GM12801 (cell line): ENCODE measurements around the gene ABR.

Experiments used
- TF ChIP-seq, protein P1 (sequence below): IDR thresholded peaks from one replicate; pipeline ENCODE4 v1.5.1; 2011; ENCODE audit warnings: control low read depth; ENCODE audit not compliant: insufficient read length; ENCODE audit errors: extremely low read depth

Gene ABR

DNA sequence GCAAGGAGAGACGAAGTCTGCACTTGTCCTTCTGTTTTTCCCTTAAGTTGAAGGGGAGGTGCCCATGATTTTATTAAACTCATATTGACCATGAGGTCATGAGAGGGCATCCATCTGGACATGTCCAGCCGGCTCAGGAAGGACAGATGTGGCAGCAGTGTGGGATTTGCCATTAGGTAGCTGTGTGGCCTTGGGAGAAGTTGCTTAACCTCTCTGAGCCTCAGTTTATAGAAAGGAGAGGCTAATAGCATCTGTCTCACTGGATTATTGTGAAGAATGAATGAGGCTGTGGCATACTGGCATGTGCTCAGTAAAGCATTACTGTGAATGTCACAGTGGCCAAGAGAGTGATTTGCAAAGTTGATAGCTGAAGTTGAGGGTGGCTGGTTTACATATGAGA lies 181.7 kb downstream of the ABR start:
- TF ChIP-seq, protein P1, sequence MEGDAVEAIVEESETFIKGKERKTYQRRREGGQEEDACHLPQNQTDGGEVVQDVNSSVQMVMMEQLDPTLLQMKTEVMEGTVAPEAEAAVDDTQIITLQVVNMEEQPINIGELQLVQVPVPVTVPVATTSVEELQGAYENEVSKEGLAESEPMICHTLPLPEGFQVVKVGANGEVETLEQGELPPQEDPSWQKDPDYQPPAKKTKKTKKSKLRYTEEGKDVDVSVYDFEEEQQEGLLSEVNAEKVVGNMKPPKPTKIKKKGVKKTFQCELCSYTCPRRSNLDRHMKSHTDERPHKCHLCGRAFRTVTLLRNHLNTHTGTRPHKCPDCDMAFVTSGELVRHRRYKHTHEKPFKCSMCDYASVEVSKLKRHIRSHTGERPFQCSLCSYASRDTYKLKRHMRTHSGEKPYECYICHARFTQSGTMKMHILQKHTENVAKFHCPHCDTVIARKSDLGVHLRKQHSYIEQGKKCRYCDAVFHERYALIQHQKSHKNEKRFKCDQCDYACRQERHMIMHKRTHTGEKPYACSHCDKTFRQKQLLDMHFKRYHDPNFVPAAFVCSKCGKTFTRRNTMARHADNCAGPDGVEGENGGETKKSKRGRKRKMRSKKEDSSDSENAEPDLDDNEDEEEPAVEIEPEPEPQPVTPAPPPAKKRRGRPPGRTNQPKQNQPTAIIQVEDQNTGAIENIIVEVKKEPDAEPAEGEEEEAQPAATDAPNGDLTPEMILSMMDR, result no peak

- TF ChIP-seq, protein P1, result no peak
These were observed 183.0 kb downstream of the ABR start, which contains the start of gene TIMM22 for GRCh38 chr17:996554-997344. TIMM22 (plus strand) TSS chr17:997129; CDS start chr17:997143, 14 bp downstream.

DNA sequence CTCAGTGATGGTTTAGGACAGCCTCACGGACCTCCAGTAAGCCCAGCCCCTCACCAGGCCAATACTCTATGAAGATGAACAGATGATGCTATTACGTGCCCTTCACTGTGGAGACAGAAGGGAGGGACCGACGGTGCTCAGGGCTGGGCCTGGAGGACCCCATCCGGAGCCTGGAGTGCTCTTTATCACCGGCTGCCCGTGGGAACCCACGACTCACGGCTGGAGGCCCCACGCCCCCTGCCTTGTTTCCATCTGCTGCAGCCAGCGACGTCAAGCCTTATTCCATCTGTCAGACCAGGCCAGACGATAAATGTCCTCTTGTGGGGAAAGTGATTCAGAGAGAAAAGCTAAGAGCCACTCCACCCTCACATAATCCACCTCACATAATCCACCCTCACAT lies 186.8 kb downstream of the ABR start:
- TF ChIP-seq, protein P1, result no peak

DNA sequence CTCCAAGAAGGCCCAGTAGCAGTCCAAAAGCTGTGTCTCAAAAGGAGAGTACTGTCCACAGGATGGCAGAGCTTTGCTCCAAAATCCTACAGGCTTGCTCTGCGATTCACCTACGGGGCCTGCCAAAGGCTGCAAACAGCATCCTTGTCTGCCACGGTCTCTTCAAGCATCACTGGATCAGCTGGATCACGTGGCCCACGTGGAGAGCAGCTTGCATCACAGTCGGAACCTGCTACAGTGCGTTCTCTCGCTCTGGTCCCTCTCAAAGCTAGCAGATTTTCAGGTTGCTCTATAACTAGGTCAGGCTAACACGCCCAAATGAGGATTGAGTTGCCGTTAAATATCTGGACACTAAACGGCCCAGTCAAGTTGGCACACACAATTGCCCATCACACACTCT lies 191.2 kb downstream of the ABR start:
- TF ChIP-seq, protein P1, result no peak

DNA sequence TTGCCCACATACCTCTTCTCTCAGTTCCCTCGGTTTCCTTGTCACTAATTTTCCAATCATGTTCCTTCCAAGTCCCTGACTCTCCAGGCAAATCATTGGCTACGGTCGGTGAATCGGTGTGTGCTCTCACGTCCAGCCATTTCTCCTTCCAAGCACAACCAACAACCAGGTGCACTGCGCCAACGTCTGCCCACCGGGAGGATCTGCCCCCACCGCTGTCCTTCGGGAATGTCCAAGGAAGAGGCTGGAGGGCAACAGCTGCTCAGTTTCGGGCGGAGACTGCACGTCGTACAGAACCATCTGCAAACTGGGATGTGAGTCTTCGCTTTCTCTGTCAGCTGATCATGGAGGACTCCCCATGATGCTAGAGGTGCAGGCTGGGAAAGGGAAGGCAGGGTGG lies 191.8 kb downstream of the ABR start:
- TF ChIP-seq, protein P1, result no peak

DNA sequence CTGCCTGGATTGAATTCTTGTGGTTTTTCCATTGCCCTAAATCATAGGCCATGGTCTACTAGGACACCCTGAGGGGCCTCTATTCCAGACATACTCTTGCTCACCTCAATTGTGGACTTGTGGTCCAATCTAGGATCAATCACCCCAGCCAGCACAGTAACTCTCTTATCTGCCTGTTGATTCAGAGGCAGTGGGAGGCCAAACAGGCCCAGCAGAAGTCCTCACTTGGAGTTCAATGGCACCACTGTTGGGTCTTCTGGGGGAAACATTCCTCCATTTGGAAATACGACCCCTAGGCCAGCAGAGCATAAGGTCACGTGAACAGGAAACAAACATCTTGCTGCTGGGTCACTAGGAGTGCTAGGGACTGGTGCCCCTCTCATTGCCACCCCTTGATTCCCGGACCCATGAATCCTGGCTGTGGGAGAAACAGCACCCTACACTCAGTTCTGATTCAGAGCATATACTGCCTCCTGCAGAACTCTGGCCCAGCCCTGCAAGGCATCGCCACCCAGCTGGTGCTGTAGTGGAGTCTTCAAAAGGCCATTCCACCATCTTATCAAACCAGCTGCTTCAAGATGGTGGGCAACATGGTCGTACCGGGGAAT lies 193.4 kb downstream of the ABR start:
- TF ChIP-seq, protein P1, result no peak

GRCh38 chr17:983921-984320 lies 195.9 kb downstream of the ABR start:
- TF ChIP-seq, protein P1, result no peak
